Measurements from ENCODE around the gene EPS8. TPM values are rescaled to one million over a fixed set of nuclear protein-coding genes. Genes with fewer than 3 reads are reported as not detected.

Gene EPS8
- total RNA-seq (ENCODE audit: low replicate concordance): 76.6 and 192 TPM in 2 replicates

GRCh38 chr12:15789220-15790171 is at the start of gene EPS8:
Gene EPS8, minus strand, starts transcription at chr12:15789388. Its CDS starts 106,437 bp downstream, at chr12:15682951.
- H3K4me3 ChIP-seq (ENCODE audit: low read depth, low read length): peak within 1 kb of the TSS; percentile 87
- DNase-seq (ENCODE audit: low read depth): peak; percentile 92
- TF ChIP-seq, protein P1, sequence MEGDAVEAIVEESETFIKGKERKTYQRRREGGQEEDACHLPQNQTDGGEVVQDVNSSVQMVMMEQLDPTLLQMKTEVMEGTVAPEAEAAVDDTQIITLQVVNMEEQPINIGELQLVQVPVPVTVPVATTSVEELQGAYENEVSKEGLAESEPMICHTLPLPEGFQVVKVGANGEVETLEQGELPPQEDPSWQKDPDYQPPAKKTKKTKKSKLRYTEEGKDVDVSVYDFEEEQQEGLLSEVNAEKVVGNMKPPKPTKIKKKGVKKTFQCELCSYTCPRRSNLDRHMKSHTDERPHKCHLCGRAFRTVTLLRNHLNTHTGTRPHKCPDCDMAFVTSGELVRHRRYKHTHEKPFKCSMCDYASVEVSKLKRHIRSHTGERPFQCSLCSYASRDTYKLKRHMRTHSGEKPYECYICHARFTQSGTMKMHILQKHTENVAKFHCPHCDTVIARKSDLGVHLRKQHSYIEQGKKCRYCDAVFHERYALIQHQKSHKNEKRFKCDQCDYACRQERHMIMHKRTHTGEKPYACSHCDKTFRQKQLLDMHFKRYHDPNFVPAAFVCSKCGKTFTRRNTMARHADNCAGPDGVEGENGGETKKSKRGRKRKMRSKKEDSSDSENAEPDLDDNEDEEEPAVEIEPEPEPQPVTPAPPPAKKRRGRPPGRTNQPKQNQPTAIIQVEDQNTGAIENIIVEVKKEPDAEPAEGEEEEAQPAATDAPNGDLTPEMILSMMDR (IDR thresholded peaks at IDR 0.05; ENCODE audit: insufficient read depth, low read length): no peak

GRCh38 chr12:15837141-15837790 is 48.1 kb upstream of the EPS8 start:
- TF ChIP-seq, protein P1 (IDR thresholded peaks at IDR 0.05; ENCODE audit: insufficient read depth, low read length): no peak
- peak; percentile 88 for DNase-seq (ENCODE audit: low read depth)
- H3K4me3 ChIP-seq (ENCODE audit: low read depth, low read length): no peak overlapping the region

DNA sequence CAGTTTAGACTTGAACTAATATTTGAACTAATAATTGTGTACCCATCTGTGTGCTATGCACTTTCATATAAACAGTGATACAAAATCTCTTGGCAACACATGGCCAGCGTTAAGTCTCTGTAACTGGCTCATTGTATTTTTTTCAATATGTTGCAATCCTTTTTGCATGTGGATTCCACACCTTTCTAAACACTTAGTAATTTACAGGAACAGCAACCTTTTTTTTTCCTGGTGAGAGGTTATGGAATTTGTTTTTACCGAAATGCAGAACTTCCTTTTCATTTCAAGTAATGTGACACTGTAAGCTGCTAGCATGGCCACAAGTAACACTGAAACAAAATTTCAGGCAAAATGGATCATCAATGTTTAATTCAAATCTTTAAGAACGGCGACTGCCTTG is 45.4 kb upstream of the EPS8 start:
- no peak for DNase-seq (ENCODE audit: low read depth)

DNA sequence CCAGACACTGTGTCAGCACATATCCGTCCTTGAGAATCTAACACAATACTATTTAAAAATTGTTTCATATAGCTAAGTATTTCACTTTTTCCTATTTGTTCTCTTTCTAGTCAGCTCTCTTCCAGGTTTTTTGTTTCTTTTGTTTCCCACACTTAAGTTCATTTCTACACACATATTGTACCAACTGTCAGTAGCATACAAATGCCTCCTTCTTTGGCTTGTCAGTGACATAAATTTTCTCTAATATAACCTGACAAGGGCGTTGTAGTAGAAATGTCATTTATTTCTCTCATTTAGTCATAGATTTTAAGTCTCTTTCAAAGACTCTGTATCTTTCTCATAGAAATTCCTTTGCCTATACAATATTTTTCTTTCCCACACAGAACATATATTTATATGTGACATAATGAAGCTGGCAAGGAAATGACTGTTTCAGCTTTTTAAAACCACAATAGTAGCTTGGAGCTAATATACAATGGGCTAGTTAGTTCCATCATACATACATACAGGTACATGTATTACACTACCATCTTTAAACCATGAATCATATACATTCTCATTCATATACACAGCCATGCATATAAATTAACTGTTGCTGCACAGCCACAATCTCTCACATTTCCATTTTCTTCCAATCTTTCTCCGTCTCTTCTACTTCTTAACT is 42.3 kb upstream of the EPS8 start:
- TF ChIP-seq, protein P1 (IDR thresholded peaks at IDR 0.05; ENCODE audit: insufficient read depth, low read length): no peak
- DNase-seq (ENCODE audit: low read depth): no peak
- no peak overlapping the region for H3K4me3 ChIP-seq (ENCODE audit: low read depth, low read length)

More for the DNA sequence above, 45.4 kb upstream of the EPS8 start:
- no peak overlapping the region for H3K4me3 ChIP-seq (ENCODE audit: low read depth, low read length)
- TF ChIP-seq, protein P1 (IDR thresholded peaks at IDR 0.05; ENCODE audit: insufficient read depth, low read length): no peak

DNA sequence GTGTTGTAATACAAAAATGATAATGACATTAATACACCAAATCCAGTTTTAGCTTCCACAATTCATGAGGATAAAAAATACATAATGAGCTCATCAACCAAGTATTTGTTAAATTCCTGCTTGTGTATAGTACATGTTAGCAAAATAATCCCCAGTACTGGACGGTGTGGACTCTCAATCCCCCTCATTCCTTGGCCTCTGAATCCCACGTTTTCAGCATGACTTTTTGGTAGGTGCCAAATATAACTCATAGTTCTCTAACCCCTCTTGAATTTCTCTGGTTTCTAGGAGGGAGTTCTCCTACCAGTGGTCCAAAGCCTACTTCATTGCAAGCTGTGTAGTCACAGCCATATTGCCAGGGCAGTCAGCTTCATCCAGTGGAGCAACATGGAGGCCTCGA is 41.4 kb upstream of the EPS8 start:
- H3K4me3 ChIP-seq (ENCODE audit: low read depth, low read length): no peak overlapping the region
- DNase-seq (ENCODE audit: low read depth): peak; percentile 58
- TF ChIP-seq, protein P1 (IDR thresholded peaks at IDR 0.05; ENCODE audit: insufficient read depth, low read length): no peak

GRCh38 chr12:15829949-15830348 is 40.8 kb upstream of the EPS8 start:
- TF ChIP-seq, protein P1 (IDR thresholded peaks at IDR 0.05; ENCODE audit: insufficient read depth, low read length): no peak
- no peak overlapping the region for H3K4me3 ChIP-seq (ENCODE audit: low read depth, low read length)

More at GRCh38 chr12:15829949-15830348, 40.8 kb upstream of the EPS8 start:
- DNase-seq (ENCODE audit: low read depth): peak; percentile 58
